A673 (cell line): Measurements from ENCODE around the gene FN3K. TPM values are rescaled to one million over a fixed set of nuclear protein-coding genes. Genes with fewer than 3 reads are reported as not detected.
"Not testable (repeated sequence)": the region's sequence is repeated elsewhere in the genome, so short reads cannot be mapped to it uniquely, and the experiment has no call there.

Experiments
- BruUV-seq: library from RNA; stranded (reverse); fragments of 400-500 nt; replicated peaks from 2 replicates; lab custom pipeline; 2021; lab: Mats Ljungman, UMichigan
- CTCF ChIA-PET: fragments of 300-600 bp; sonication (Branson Sonifier 250); formaldehyde crosslinking; loops from one replicate; lab custom pipeline; 2022; ENCODE audit warnings: antibody characterized with exemption; lab: Charles Lee
- POLR2A ChIA-PET: fragments of 300-600 bp; sonication (Branson Sonifier 250); formaldehyde crosslinking; loops from one replicate; lab custom pipeline; 2022; ENCODE audit warnings: antibody characterized with exemption; ENCODE audit not compliant: low non-redundant PET; lab: Charles Lee
- DNase-seq: peaks from one replicate; pipeline ENCODE4 v3.0.0-alpha.2; 2015; ENCODE audit warnings: low spot score
- H3K27ac ChIP-seq: fragments of 200-600 bp; sonication (generic); 2 replicates; pipeline ENCODE4 v1.5.1; 2016; ENCODE audit warnings: mixed run types, low read depth, mild to moderate bottlenecking, mixed read lengths, antibody characterized with exemption, low read length; ENCODE audit not compliant: poor library complexity, severe bottlenecking
- H3K27me3 ChIP-seq: fragments of 200-600 bp; sonication (generic); replicated peaks from 2 replicates; pipeline ENCODE4 v1.6.1; 2017; ENCODE audit warnings: mixed run types, low read depth, mild to moderate bottlenecking, mixed read lengths, antibody characterized with exemption, low read length; ENCODE audit not compliant: insufficient read depth, poor library complexity
- H3K36me3 ChIP-seq: fragments of 200-600 bp; sonication (generic); 2 replicates; pipeline ENCODE4 v1.6.1; 2016; ENCODE audit warnings: mixed run types, mild to moderate bottlenecking, mixed read lengths, antibody characterized with exemption, low read length; ENCODE audit not compliant: insufficient read depth, poor library complexity, severe bottlenecking
- H3K4me1 ChIP-seq: fragments of 200-600 bp; sonication (generic); 2 replicates; pipeline ENCODE4 v1.6.1; 2017; ENCODE audit warnings: mixed run types, mild to moderate bottlenecking, mixed read lengths, antibody characterized with exemption, low read length; ENCODE audit not compliant: insufficient read depth, poor library complexity, severe bottlenecking
- H3K4me3 ChIP-seq: fragments of 200-600 bp; sonication (generic); 2 replicates; pipeline ENCODE4 v1.5.1; 2016; ENCODE audit warnings: low read depth, mixed run types, mild to moderate bottlenecking, mixed read lengths, low read length; ENCODE audit not compliant: poor library complexity, severe bottlenecking
- H3K9me3 ChIP-seq: fragments of 200-600 bp; sonication (generic); 2 replicates; pipeline ENCODE4 v1.6.1; 2016; ENCODE audit warnings: mixed run types, low read depth, mild to moderate bottlenecking, mixed read lengths, antibody characterized with exemption, low read length; ENCODE audit not compliant: poor library complexity, severe bottlenecking
- EZH2 ChIP-seq: fragments of 200-600 bp; sonication (generic); IDR thresholded peaks from 2 replicates; pipeline ENCODE4 v1.6.1; 2017; ENCODE audit warnings: borderline replicate concordance, low read depth, mild to moderate bottlenecking, mixed read lengths, antibody characterized with exemption, low read length; ENCODE audit not compliant: poor library complexity, severe bottlenecking
- intact Hi-C: fragments of 100-400 bp; cut with micrococcal nuclease; formaldehyde crosslinking; loops from one replicate; pipeline ENCODE4 v1.10.0; 2022; ENCODE audit not compliant: unreplicated experiment
- total RNA-seq: library from RNA; stranded (reverse); gene quantifications from 2 replicates; pipeline ENCODE4 v1.2.3, GENCODE V29; 2021
- TF ChIP-seq, protein P1 (sequence below): fragments of 300-800, 200-600 bp; sonication (generic); conservative IDR thresholded peaks from 2 replicates; pipeline ENCODE4 v1.5.1; 2017; ENCODE audit warnings: low read depth, mild to moderate bottlenecking, antibody characterized with exemption, low read length, moderate library complexity, mixed read lengths

FN3K gene
- total RNA-seq, 1 experiment from 2014 or later: 6.7 TPM

GRCh38 chr17:82776454-82776853 lies 41.0 kb downstream of the FN3K start:
- ChIA-PET POLR2A (no interaction called here), CTCF (no interaction called here)
- H3K36me3 ChIP-seq: peaks cover 4% of the 10 kb centered on the region
- no peak overlapping the region for H3K27ac ChIP-seq
- no peak overlapping the region for H3K4me3 ChIP-seq
- TF ChIP-seq EZH2: no peak
- TF ChIP-seq, protein P1, sequence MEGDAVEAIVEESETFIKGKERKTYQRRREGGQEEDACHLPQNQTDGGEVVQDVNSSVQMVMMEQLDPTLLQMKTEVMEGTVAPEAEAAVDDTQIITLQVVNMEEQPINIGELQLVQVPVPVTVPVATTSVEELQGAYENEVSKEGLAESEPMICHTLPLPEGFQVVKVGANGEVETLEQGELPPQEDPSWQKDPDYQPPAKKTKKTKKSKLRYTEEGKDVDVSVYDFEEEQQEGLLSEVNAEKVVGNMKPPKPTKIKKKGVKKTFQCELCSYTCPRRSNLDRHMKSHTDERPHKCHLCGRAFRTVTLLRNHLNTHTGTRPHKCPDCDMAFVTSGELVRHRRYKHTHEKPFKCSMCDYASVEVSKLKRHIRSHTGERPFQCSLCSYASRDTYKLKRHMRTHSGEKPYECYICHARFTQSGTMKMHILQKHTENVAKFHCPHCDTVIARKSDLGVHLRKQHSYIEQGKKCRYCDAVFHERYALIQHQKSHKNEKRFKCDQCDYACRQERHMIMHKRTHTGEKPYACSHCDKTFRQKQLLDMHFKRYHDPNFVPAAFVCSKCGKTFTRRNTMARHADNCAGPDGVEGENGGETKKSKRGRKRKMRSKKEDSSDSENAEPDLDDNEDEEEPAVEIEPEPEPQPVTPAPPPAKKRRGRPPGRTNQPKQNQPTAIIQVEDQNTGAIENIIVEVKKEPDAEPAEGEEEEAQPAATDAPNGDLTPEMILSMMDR: no peak
- BruUV-seq: no TSS peak
- no peaks in the 10 kb centered on the region for H3K4me1 ChIP-seq
- no peaks in the 10 kb centered on the region for H3K9me3 ChIP-seq
- no peaks in the 10 kb centered on the region for H3K27me3 ChIP-seq
- DNase-seq: no peak
- intact Hi-C loops: no loop called here

GRCh38 chr17:82777778-82778375 lies 42.5 kb downstream of the FN3K start:
- CTCF ChIA-PET, H3K27ac ChIP-seq, H3K9me3 ChIP-seq, H3K36me3 ChIP-seq, H3K4me1 ChIP-seq, POLR2A ChIA-PET, DNase-seq, H3K4me3 ChIP-seq, BruUV-seq, intact Hi-C loops, H3K27me3 ChIP-seq: not testable (repeated sequence)
- TF ChIP-seq, protein P1: 0 out of 2 replicates have a peak, but pooled peaks have one; percentile 29

DNA sequence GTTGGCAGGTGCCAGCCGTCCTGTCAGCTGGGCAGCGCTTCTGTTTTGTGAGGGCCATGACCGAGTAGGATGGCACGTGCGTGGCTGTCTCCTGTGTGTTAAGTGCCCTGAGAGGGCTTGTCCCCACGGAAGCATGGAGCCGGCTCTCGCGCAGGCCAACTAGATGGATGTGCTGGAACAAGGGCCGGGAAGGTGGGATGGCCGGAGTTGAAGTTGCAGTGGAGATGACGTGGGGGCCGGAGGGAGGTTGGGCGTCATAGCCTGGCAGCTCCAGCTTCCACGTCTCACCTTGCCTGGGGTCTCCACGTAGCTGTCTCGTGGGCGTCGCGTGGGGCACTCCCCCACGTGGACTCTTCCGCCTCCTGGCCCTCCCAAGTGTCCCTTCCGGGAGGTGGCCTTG lies 44.1 kb downstream of the FN3K start:
- H3K4me3 ChIP-seq: no peak overlapping the region
- no peak for TF ChIP-seq EZH2
- TF ChIP-seq, protein P1: no peak
- no peak for DNase-seq
- intact Hi-C loops: no loop called here
- no TSS peak for BruUV-seq
- peaks cover 21% of the 10 kb centered on the region for H3K36me3 ChIP-seq
- POLR2A ChIA-PET: no interaction called here
- H3K27ac ChIP-seq: no peak overlapping the region
- CTCF ChIA-PET: interaction anchor here (0.6 kb wide), 2 partner anchors 99 to 133 kb away, joined by 5 to 6 read pairs; no protein-coding TSS in a partner anchor
- H3K9me3 ChIP-seq: no peaks in the 10 kb centered on the region
- no peaks in the 10 kb centered on the region for H3K4me1 ChIP-seq
- H3K27me3 ChIP-seq: no peaks in the 10 kb centered on the region
